GM19035 (cell line): ENCODE results near the gene EVC2.

Source experiments
- ATAC-seq: cut with Tn5 transposase; IDR thresholded peaks from one replicate; pipeline ENCODE4 v1.9.1; 2021; ENCODE audit not compliant: unreplicated experiment

Gene EVC2

GRCh38 chr4:5526080-5526846 is 182.1 kb downstream of the EVC2 start:
- no peak for ATAC-seq

- no peak for ATAC-seq
Measured at GRCh38 chr4:5524446-5525299, 183.7 kb downstream of the EVC2 start.

DNA sequence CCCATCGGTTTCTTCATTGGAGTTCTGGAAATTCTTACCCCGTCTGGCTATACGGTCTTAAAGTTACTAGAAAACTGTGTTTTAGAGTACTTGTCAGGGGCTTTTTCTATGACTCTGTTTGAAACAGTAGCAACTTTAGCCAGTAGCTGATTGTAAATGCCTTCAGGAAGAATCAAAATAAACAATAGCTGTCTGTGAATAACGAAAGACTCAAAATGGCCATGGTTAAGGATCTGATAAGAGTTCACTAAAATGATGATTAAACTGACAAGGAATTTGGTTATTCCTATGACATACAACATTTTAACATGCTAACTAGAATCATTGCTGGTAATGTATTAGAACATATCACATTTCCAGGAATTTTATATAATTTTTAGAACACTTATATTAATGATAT is 191.0 kb downstream of the EVC2 start:
- no peak for ATAC-seq

- ATAC-seq = no peak
Measured at GRCh38 chr4:5515646-5516045, 192.7 kb downstream of the EVC2 start.
